Measurements from ENCODE around the gene DNAH6.
"Not testable (repeated sequence)": the region's sequence is repeated elsewhere in the genome, so short reads cannot be mapped to it uniquely, and the experiment has no call there.

Gene DNAH6

GRCh38 chr2:84516234-84516986 is at the start of gene DNAH6:
DNAH6 (plus strand) TSS chr2:84516498; CDS start chr2:84517827, 1,329 bp downstream.
- peak; percentile 75 for DNase-seq

- no peak for DNase-seq
Measured at GRCh38 chr2:84467389-84467788, 48.9 kb upstream of the DNAH6 start.

GRCh38 chr2:84472423-84472822 is 43.9 kb upstream of the DNAH6 start:
- DNase-seq: not testable (repeated sequence)

- DNase-seq: no peak
Measured at GRCh38 chr2:84472856-84473565, 43.3 kb upstream of the DNAH6 start.

GRCh38 chr2:84474176-84474575 is 42.1 kb upstream of the DNAH6 start:
- DNase-seq: no peak

- DNase-seq: no peak
Measured at GRCh38 chr2:84477886-84478285, 38.4 kb upstream of the DNAH6 start.

GRCh38 chr2:84478867-84479266 is 37.4 kb upstream of the DNAH6 start:
- no peak for DNase-seq

GRCh38 chr2:84481702-84482101 is 34.6 kb upstream of the DNAH6 start:
- DNase-seq: no peak

- DNase-seq: no peak
Measured at GRCh38 chr2:84482603-84483002, 33.7 kb upstream of the DNAH6 start.

- no peak for DNase-seq
Measured at GRCh38 chr2:84483320-84483719, 33.0 kb upstream of the DNAH6 start.

GRCh38 chr2:84486441-84487115 is 29.7 kb upstream of the DNAH6 start:
- no peak for DNase-seq

GRCh38 chr2:84487298-84487996 is 28.9 kb upstream of the DNAH6 start:
- no peak for DNase-seq

GRCh38 chr2:84491256-84491655 is 25.0 kb upstream of the DNAH6 start:
- no peak for DNase-seq

- DNase-seq: no peak
Measured at GRCh38 chr2:84491741-84492140, 24.6 kb upstream of the DNAH6 start.

- no peak for DNase-seq
Measured at GRCh38 chr2:84492571-84492970, 23.7 kb upstream of the DNAH6 start.

GRCh38 chr2:84493514-84493913 is 22.8 kb upstream of the DNAH6 start:
- no peak for DNase-seq

- no peak for DNase-seq
Measured at GRCh38 chr2:84494070-84494469, 22.2 kb upstream of the DNAH6 start.

- DNase-seq: no peak
Measured at GRCh38 chr2:84495539-84496146, 20.7 kb upstream of the DNAH6 start.

- DNase-seq: no peak
Measured at GRCh38 chr2:84496386-84496785, 19.9 kb upstream of the DNAH6 start.

GRCh38 chr2:84497285-84497684 is 19.0 kb upstream of the DNAH6 start:
- DNase-seq: no peak

- DNase-seq: no peak
Measured at GRCh38 chr2:84498150-84498799, 18.0 kb upstream of the DNAH6 start.

GRCh38 chr2:84511024-84511423 is 5.3 kb upstream of the DNAH6 start:
- DNase-seq: not testable (repeated sequence)

Data from stimulated activated CD4-positive, alpha-beta T cell treated with anti-CD3 and anti-CD28 coated beads, Interleukin-12 subunit alpha, Interleukin-12 subunit beta, amount 100 ng/mL, for 4 hours (primary cell).